ENCODE results near the gene PNCK.

The PNCK gene

GRCh38 chrX:153639177-153640044 lies 34.2 kb downstream of the PNCK start:
- DNase-seq, result no peak

- DNase-seq, result no peak
Measured at GRCh38 chrX:153638436-153639176, 35.0 kb downstream of the PNCK start.

GRCh38 chrX:153638041-153638371 lies 35.6 kb downstream of the PNCK start:
- DNase-seq, result no peak

- no peak for DNase-seq
Measured at GRCh38 chrX:153637121-153638040, 36.2 kb downstream of the PNCK start.

- DNase-seq, result no peak
Measured at GRCh38 chrX:153636716-153637115, 36.9 kb downstream of the PNCK start.

- no peak for DNase-seq
Measured at GRCh38 chrX:153635788-153636668, 37.6 kb downstream of the PNCK start.

GRCh38 chrX:153635388-153635787 lies 38.2 kb downstream of the PNCK start:
- no peak for DNase-seq

- DNase-seq, result no peak
Measured at GRCh38 chrX:153634832-153635231, 38.8 kb downstream of the PNCK start.

GRCh38 chrX:153634236-153634635 lies 39.4 kb downstream of the PNCK start:
- DNase-seq, result no peak

- DNase-seq, result no peak
Measured at GRCh38 chrX:153633607-153634180, 39.9 kb downstream of the PNCK start.

- DNase-seq, result no peak
Measured at GRCh38 chrX:153633048-153633447, 40.6 kb downstream of the PNCK start.

- no peak for DNase-seq
Measured at GRCh38 chrX:153632595-153632946, 41.0 kb downstream of the PNCK start.

- DNase-seq, result no peak
Measured at GRCh38 chrX:153631907-153632594, 41.6 kb downstream of the PNCK start.

GRCh38 chrX:153631346-153631745 lies 42.3 kb downstream of the PNCK start:
- DNase-seq, result no peak

GRCh38 chrX:153628665-153629064 lies 44.9 kb downstream of the PNCK start:
- DNase-seq, result no peak

- no peak for DNase-seq
Measured at GRCh38 chrX:153628129-153628528, 45.5 kb downstream of the PNCK start.

GRCh38 chrX:153627675-153628111 lies 45.9 kb downstream of the PNCK start:
- DNase-seq, result no peak

- DNase-seq, result no peak
Measured at GRCh38 chrX:153626863-153627674, 46.5 kb downstream of the PNCK start.

- no peak for DNase-seq
Measured at GRCh38 chrX:153626025-153626633, 47.5 kb downstream of the PNCK start.
